SU-DHL-6 (cell line): ENCODE results near the gene CRMP1.

Experiments
- EZH2phosphoT487 ChIP-seq: fragments of 200-600 bp; sonication (generic), shearing (Covaris generic); conservative IDR thresholded peaks from 2 replicates; pipeline ENCODE4 v1.6.1; 2018; ENCODE audit warnings: mild to moderate bottlenecking, antibody characterized with exemption, low read length, moderate library complexity, mixed read lengths
- TF ChIP-seq, protein P1 (sequence below): fragments of 200-600 bp; sonication (generic); IDR thresholded peaks from one replicate; pipeline ENCODE4 v1.5.1; 2017; ENCODE audit warnings: antibody characterized with exemption, mild to moderate bottlenecking, low read length, moderate library complexity; ENCODE audit not compliant: insufficient read depth, poor library complexity, severe bottlenecking

DNA sequence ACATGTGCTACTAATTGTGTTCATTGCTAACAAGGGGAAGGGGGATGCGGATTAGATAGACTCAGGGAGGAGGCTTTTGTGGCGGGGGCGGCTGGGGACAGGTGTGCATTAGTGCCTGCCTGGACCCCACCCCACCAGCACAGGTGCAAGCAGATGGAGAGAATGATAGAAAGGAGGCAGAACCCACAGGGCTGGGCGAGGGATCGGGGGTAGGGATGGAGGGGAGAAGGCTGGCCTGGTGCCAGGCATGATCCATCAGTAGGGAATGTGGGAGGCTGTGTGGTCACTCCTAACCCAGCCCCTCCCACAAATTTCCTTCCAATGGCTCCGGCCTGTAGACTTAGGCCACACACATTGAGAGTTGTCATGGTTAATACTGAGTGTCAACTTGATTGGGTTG, 30.5 kb upstream of the CRMP1 start:
- TF ChIP-seq, protein P1, sequence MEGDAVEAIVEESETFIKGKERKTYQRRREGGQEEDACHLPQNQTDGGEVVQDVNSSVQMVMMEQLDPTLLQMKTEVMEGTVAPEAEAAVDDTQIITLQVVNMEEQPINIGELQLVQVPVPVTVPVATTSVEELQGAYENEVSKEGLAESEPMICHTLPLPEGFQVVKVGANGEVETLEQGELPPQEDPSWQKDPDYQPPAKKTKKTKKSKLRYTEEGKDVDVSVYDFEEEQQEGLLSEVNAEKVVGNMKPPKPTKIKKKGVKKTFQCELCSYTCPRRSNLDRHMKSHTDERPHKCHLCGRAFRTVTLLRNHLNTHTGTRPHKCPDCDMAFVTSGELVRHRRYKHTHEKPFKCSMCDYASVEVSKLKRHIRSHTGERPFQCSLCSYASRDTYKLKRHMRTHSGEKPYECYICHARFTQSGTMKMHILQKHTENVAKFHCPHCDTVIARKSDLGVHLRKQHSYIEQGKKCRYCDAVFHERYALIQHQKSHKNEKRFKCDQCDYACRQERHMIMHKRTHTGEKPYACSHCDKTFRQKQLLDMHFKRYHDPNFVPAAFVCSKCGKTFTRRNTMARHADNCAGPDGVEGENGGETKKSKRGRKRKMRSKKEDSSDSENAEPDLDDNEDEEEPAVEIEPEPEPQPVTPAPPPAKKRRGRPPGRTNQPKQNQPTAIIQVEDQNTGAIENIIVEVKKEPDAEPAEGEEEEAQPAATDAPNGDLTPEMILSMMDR: no peak
- TF ChIP-seq EZH2phosphoT487: no peak
